NCI-H524 treated with DMSO at 0.1 percent for 48 hours (cell line): ENCODE data around the gene TFPI.

Source experiments
- DNase-seq: peaks from one replicate; lab custom pipeline; 2025; lab: John Stamatoyannopoulos, UW

Gene TFPI

GRCh38 chr2:187462839-187463238 lies 91.4 kb downstream of the TFPI start:
- DNase-seq: no peak

GRCh38 chr2:187461294-187462261 lies 92.7 kb downstream of the TFPI start:
- DNase-seq: no peak

GRCh38 chr2:187459256-187459655 lies 95.0 kb downstream of the TFPI start:
- no peak for DNase-seq

DNA sequence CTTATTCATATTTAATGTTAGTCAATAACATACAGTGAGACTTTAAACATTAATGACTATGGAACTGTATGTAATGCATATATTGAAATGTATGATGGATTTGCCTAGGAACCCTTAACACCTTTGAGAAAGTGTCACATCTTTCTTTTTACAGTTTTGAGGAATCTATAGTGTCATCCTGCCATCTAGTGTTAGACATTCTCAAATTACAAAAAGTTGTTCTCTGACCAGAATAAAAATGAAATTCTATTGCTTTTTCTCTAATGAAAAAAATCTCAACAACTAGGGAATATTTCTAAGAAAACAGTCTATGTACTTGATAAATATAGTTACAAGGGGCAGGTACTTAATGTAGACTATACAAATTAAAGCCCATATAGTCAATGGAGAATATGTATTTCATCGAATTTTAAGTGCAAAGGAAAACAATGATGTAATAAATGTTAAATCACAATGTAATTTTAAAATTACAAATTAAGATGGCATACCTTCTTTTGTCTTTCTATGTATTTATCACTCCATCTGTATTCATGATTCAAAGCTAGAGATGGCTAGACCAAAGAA lies 101.1 kb downstream of the TFPI start:
- no peak for DNase-seq

GRCh38 chr2:187451510-187451909 lies 102.7 kb downstream of the TFPI start:
- DNase-seq: no peak

DNA sequence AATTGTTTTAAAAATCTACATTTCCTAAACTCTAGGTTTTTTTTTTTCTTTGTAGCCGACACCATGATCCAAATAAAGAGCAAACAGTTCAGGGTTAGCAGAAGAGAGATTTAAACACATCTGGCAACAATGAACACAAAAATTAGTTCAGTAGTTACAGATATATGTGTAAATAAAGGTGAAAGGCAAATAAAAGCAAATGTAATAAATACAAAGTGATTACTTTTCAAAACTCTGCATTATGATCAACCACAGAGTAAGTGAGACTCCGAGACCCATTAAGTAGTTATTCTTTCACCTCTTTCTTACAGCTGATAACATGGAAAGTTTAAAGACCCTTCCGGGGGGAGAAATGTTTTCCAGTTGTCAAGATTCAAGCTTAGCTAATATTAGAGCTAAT lies 106.9 kb downstream of the TFPI start:
- DNase-seq: no peak

DNA sequence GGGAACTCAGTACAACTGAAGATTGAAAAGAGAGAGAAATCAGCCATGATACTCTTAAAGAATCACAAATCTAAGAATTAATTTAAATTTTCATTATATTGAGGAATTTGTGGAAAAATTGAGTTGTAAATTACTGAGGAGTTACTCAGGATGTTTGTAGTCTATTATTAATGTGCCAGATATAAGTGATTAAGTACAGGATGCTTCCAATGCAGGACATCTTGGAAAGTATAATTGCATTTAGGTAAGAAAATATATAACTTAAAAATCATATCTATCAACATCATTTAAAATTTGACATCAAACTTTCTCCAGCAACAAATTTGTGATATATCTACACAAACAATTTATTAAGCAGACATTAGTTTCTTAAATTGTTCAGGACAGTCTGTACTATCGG lies 107.5 kb downstream of the TFPI start:
- DNase-seq: no peak

GRCh38 chr2:187445051-187445450 lies 109.2 kb downstream of the TFPI start:
- no peak for DNase-seq

DNA sequence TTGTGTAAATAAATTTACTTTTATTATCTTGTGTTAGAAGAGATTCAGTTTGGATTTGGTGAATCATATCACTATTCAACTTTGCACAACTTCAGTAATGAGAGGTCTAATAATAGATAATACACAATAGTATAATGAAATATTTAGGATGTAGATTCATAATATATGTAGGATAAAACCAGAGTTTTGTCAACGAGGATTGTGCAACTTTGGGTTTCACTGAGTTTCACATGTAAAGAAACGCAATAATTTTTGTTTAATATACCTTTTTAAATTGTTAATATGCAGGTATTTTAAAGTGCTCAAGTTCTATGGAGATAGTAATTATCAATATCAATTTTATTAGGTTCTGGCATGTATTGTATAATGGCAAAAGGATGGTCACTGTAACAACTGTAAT lies 111.5 kb downstream of the TFPI start:
- DNase-seq: no peak

DNA sequence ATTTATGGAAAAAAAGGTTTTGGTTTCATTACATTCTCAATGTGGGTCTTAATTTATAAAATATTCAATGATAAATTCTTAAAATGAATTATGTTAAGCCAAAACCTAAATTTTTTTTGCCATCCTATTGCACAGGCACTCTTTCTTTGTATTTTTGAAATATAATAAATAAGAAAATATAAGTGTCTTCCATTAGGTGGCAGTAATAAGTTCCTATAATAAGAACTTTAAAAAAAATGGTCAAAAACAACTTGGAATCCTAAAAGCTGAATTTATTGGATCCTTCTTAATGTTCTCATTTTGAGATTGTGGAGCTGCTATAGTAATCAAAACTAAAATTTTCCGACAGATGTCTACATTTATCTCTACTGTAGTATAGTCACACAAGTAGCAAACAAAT lies 111.9 kb downstream of the TFPI start:
- no peak for DNase-seq

GRCh38 chr2:187440101-187440675 lies 114.0 kb downstream of the TFPI start:
- DNase-seq: no peak

GRCh38 chr2:187438455-187438854 lies 115.8 kb downstream of the TFPI start:
- no peak for DNase-seq

DNA sequence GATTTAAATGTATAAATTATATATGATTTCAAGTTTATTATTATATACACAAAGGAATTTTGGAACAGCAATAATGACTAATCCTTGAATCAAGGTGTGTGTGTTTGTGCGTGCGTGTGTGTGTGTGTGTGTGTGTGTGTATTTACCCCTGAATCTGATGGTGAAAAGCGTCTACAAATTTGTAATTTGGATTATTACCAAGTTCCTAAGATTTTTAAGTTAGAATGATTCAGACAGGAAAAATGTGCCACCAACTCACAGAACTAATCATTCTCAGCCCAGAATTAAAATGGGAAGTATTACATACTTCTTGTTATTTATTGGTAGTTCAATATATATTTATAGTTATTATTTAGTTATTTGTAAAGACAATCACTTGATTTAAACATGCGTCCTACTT lies 118.5 kb downstream of the TFPI start:
- no peak for DNase-seq

DNA sequence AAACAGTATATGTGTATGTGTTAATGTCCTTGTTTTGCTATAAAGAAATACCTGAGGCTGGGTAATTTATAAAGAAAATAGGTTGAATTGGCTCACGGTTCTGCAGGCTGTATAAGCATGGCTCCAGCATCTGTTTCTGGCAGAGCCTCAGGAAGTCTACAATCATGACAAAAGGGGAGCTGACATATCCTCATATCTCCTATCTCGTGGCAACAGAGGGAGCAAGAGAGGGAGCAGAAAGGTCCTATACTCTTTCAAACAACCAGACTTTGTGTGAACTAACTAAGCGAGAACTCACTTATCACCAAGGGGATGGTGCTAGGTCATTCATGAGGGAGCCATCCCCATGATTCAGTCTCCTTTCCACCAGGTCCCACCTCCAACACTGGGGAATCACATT lies 119.2 kb downstream of the TFPI start:
- no peak for DNase-seq

DNA sequence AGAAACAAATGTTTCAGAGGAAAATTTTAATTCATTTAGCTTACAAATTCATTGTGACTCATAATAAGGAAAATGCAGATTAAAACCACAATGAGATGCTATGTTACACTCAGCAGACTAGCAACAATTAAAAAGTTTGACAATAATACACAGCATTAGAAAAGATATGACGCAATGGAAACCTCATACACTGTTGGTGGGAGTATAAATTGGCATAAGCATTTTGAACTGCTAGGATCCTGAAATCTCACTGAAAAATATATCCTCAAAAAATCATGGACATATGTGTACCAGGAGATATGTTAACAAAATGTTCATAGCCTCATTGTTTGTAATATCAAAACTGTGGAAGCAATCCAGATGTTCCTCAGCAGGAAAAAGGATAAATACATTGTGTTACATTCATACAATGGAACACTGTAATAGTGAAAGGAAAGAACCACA lies 119.9 kb downstream of the TFPI start:
- DNase-seq: no peak

DNA sequence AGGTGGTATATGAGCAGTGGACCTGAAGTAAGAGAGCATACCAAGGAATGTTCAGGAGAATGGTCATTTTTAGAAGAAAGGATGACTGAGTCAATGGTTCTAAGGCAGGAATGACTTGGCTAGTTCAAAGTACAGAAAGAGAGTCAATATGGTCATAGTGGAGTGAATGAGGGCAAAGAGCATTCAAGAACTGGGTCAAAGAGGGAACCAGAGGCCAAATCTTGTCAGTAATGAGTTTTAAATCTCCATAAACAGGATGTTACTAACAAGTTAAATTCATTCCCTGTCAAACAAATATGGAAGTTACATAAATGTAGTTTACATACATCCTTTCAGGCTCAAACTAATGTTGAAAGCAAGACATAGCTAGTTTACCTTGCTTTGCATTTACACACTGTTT lies 122.3 kb downstream of the TFPI start:
- no peak for DNase-seq

GRCh38 chr2:187429989-187430388 lies 124.2 kb downstream of the TFPI start:
- no peak for DNase-seq

- DNase-seq: no peak
Measured at GRCh38 chr2:187424146-187424545, 130.1 kb downstream of the TFPI start.

GRCh38 chr2:187422282-187422681 lies 132.0 kb downstream of the TFPI start:
- no peak for DNase-seq

DNA sequence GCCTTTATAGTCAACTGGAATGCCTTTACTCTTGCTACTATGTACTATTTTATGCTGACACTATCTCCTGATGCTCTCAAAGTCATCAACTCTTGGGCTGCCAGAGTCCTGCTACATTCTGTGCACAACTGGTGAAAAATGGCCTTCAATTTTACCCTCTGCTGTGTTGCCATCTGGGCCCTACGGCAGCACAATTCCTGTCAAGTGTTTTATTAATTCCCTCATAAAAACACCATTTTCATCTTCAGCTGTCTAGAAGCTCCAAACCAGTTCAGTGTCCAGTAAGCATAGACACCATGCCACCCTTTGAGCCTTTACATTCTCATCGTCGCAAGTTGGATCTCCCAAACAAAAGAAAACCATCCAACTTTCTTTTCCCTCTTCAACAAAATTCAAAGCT lies 132.7 kb downstream of the TFPI start:
- DNase-seq: no peak

DNA sequence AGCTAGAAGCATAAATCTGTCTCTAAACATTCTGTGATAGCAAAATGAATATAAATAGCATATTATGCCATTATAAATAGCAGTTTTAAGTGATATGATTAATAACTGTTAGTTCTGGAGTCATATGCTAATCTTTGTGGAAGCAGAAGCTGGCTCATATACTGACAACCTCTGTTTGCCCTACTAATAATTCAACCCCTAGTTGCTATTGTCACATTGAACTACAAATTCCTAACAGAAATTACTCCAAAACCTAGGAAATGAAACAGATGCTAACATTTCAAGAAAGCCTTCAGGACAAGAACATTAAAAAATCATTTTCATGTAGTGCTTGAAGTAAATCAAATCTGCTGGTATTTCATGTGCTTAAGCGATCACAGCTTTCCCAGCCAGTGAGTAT lies 134.4 kb downstream of the TFPI start:
- DNase-seq: no peak

DNA sequence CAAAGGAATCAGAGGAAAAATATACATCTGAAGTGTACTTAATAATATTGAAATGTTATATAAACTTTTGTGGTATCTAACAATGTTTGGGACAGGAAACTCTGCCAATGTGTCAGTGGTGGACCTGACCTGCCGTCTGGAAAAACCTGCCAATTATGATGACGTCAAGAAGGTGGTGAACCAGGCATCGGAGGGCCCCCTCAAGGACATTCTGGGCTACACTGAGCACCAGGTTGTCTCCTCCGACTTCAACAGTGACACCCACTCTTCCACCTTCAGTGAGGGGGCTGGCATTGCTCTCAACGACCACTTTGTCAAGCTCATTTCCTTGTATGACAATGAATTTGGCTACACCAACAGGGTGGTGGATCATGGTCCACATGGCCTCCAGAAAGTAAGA lies 138.8 kb downstream of the TFPI start:
- no peak for DNase-seq
